Umbilical cord (tissue), 2 donors: ENCODE measurements around the gene CPZ. TPM values are rescaled to one million over a fixed set of nuclear protein-coding genes. Genes with fewer than 3 reads are reported as not detected.
"Not testable (repeated sequence)": the region's sequence is repeated elsewhere in the genome, so short reads cannot be mapped to it uniquely, and the experiment has no call there.

Experiments used
- DNase-seq: peaks from one replicate; pipeline ENCODE4 v3.0.0-alpha.2; 2015; ENCODE audit warnings: low spot score
- total RNA-seq: library from RNA; depleted of rRNA; stranded (reverse); fragments of >200 nt; gene quantifications from one replicate; pipeline ENCODE4 v1.2.3, GENCODE V29; 2014; ENCODE audit warnings: low replicate concordance; ENCODE audit not compliant: insufficient read depth

Gene CPZ
- total RNA-seq, 1 donor from 2014 or later, result 80.4 TPM

DNA sequence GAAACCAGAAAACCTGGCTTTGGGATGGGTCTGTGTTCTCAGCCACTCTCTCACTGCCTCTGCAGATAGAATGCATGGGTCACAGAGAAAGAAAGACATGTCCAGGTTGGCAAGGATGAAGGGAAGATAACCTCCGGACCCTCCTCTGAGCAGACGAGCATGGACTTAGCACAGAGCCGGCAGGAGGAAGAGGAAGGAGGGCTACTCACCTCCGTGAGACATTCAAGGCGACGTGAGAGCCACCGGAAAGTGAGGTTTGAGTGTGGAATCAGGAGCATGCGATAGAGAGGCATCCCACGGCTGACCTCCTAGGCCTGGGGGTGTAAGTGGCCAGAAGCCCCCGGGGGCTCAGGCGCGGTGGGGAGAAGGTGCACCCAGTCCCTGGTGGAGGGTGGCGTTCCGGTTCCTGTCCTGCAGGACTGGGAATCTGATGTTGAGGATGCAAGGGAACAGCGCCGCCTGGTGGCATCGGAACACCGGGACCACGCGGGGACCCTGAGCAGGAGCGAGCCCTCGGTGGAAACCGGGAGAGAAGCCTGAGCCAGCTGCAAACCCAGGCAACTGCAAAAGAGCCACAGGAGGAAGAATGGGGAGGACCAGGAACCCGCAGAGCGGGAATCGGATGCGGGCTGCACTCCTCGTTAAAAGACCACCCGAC is 43.5 kb downstream of the CPZ start:
- DNase-seq, result not testable (repeated sequence)

DNA sequence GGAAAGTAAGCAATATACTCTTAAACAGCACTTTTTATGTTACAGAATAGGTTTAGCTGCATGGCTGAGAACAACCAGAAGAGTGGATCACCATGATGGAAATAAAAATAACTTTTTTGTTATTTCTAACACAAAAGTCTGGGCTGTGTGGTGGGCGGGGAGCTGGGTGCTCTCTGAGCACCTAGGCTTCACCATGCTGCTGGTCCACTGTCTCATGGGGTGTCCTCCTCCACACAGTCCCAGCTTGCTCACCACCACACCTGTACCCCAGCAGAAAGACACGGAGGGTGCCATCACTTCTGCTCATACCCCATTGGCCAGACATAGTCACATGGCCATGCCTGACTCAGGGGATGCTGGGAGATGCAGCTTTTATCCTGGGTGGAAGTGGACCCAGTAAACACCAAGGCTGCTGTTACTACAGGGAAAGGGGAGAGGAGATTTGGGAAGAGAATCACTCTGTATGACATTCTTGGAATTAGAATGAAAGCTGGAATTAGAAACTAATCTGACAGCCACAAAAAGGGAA is 45.0 kb downstream of the CPZ start:
- no peak for DNase-seq

DNA sequence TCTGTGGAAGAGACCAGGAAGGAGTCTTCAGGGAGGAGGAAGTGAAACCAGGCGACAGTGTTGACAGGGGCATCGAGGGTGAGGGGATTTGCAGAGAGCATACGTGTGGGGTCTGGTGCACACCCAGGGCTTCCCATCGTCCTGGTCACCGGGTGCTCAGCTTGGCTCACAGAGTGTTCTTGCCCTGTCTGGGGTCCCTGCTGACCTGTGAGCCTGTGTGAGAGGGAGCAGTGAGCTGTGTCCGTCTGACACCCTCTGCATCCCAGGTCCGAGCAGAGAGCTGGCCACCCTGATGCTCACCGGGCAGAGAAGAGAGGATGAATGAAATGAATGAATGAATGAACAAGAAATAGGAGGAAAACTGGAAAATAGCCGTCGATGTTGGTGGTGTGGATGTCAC is 46.5 kb downstream of the CPZ start:
- DNase-seq, result no peak

DNA sequence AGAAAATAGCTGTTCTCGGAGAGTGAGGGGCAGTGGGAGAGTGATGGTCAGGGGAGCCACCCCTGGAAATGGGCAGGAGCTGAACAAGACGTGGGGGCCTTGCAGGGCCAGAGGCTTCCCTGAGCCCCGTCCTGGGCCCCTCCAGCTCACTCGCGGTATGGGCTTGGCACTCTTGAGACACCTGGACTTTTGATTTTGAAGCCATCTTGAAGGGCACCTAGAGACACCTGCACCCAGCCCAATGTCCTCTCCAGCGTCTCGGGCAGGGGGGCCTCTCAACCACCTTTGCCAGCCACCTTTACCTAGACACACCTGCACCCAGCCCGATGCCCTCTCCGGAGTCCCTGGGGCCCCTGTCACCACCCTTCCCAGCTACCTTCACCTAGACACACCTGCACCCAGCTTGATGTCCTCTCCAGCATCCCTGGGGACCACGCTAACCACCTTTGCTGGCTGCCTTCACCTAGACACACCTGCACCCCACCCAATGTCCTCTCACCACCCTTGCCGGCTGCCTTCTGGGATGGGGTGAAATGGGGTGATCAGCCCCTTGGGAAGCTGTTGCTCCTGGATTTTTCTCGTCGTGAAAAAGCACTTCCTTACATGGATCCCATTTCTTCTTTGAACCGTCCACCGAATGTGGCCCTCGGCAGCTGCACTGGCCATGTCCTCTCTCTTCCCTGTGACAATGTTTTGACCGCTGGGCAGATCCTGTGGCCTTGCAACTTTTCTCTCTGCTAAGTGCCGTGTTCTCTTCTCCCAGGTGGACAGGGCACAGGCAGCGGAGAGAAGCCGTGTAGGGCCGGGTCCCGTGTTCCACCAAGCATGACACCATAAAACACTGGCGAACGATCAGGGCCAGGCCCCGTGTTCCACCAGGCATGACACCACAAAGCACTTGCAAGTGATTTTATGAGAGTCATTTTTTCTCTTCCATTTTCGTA is 47.5 kb downstream of the CPZ start:
- no peak for DNase-seq

DNA sequence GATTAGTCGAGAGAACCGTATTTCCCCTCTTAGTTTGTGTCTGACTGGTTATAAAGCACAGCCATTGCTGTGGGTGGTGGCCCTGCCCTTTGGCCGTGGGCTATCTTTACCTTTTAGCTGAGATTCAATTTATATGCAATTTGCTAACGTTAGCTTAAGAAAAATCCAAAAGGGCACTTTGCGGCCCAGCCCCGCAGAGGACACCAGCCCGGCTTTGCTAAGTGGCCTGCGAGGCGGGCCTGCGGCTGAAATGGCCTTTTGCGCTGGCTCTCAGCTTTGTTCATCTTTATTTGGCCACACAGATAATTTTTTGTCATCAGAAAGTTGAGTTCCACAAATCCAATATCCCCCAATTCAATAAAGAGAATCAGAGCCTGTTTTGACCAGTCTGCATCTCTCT is 48.3 kb downstream of the CPZ start:
- DNase-seq, result no peak

DNA sequence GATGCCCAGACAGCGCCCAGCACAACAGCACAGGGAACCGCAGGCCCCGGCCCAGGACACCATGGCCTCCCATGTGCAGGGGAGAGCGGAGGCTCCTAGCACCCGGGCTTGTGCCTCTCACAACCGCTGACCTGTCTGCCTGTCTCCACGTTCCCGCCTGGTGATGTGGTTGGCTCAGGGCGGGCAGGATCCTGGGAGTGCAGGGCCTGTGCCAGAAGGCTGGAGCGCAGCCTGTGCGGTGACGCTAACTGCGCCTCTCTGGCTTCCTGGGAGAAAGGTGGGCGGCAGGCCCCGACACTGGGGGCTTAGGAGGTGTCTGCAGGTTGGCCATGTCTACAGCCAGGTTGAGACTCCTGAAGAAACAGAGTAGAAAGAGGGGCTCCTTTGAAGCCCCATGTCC is 48.7 kb downstream of the CPZ start:
- no peak for DNase-seq

DNA sequence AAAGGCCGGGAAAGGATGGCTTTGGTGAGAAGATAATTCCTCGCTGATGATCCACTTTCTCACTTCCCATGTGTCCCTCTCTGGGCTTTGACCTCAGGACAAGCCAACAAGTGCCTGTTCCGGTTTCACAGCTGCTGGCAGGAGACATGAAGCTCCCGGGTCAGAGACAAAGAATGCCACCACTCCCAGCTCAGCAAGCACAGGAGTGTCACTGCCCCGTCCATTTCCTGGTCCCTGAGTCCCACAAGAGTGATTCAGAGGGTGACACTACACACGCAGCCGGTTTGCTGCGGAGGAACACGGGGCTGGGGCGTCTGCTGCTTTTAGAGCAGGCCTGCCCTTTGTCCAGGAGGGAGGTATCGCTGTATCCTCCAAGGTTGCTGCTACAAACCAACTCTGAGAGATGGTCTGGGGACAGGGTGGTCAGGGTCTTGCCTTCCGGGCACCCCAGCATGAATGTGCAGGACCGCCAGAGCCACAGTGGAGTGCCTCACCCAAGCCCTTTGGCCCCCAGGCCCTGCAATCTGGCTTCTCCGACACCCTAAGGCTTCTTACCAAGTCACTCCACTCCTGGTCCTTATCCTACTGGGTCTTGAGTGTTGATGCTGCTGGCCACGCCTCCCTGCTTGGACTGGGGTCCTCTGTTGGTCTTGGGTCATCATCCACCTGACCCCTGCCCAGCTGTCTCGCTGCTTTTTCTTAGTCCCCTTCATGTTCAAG is 49.5 kb downstream of the CPZ start:
- DNase-seq, result no peak

DNA sequence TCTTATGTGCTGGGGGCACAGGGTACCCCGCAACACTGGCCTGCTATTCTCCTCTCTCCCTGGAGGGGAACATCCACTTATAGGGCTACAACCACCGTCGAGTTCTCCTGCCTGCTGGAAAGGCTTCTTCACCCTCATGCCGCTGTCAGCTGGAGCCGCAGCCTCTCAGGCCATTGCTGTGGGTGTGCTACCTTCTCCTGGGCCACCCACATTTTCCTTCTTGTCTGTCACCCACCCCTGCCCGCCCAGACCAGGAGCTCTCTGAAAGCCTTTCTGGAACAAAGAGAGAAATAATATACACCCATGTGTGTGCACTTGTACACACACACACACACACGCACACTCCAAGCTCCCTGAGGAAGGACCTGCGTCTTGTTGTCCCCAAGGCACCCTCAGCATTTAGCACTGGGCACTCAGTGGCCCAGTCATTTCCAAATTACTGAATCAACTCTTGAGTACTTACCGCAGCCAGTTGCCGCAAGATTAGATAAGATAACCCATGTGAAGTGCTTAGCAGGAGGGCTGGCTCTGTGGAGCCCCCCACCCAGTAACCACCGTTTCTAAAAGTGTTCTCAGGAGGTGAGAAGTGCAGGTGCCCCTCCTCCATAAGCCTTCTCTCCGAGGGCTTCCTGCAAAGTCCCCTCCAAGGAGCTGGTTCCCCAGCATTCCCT is 50.2 kb downstream of the CPZ start:
- DNase-seq, result no peak

DNA sequence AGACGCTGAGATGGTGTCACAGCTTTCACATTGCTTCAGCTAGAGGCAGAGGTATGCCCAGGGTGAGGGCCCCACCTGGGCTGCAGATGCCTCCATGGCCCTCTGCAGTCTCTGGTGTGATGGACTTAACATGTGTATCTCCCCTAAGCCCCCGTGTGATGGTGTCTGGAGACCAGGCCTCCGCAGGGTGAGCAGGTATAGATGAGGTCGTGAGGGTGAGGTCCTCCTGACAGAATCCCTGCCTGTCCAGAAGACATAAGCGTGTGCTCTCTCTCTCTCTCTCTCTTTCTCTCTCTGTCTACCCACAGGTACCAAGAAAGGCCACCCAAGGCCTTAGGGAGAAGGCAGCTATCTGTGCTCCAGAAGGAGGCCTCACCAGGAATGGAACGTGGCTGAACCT is 50.9 kb downstream of the CPZ start:
- no peak for DNase-seq

DNA sequence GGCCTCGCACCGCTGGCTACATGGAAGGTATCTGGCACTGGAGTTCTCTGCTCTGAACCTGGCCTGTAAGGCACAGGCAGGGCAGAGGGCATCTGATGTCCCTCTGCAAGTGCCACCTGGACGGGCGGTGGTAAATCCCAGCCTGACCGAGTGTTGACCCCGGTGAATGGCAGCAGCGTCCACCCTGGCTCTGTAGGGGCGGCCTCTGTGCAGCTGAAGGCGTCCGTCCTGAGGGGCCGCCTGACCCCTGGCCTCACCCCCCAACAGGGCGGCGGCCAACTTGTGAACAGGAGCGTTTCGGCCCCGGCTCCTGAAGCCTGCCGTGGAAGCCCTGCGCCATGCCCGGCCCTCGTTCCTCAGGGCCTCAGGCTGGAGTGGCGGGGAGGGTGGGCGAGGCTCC is 51.4 kb downstream of the CPZ start:
- no peak for DNase-seq

DNA sequence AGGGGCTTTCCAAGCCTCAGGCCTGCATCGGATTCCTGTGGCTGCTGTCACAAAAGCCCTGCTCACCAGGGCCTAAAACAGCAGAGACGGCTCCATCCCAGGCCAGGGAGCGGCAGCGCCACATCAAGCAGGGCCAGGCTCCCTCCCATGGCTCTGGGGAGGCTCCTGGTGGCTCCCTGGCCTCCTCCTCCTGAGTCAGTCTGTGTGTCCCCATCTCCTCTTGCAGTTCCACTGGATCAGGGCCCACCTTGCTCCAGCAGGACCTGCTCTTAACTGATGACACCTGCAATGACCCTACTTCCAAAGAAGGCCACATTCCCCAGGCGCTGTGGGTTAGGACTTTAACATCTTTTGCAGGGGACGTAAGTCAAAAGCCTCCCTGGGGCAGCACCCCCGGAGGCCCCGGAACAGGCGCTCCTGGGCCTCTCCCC is 51.9 kb downstream of the CPZ start:
- no peak for DNase-seq

DNA sequence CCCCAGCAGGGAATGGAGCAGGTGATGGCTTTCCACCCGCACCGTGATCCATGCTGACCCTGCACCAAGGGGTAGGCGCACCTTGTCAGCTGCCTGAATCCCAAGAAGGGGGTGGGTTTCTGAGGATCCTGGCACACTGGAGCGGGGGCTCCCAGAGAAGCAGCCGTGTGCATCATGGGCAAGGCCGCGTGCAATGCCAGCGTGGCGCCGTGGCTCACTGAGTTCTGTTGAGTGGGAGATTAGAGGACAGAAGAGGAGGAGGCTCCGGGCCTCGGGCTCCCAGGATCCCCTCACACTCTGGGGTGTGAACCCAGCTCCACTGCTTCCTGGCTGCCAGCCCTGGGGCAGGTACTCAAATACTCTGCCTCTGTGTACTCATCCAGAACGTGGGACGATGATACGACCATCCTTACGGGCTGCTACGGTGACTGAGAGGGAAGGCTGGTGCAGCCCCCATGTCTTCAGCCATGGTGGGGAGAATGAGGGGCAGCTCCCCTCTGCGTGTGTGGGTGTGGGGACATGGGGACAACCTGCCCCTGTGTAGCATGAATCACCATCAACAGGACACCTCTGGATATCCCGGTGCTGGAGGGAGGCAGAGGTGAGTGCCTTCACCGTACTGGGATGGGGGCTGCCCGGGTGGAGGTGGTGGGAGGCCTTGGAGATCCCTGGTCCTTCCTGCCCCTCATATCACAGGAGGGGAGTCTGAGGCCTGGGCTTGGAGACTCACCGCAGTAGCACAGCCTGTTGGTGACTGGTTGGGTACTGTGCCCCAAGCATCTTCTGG is 52.6 kb downstream of the CPZ start:
- no peak for DNase-seq

DNA sequence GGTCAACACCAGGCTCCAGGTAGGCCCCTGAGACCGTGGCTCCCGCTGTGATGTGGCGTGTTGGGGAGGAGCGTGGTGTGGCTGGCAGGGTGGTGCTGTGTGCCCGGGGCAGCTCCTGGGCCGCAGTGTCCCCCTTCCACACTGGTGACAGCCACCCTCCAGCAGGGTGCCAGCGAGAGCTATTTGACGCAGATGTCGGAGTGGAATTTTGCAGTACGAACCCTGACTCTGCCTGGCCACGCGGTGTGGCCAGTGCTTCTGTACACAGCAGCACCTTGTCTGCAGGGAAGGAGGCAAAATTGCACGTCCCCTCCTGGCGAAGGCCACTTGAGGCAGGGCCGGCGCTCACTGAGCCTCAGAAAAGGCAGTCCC is 53.2 kb downstream of the CPZ start:
- DNase-seq, result no peak

DNA sequence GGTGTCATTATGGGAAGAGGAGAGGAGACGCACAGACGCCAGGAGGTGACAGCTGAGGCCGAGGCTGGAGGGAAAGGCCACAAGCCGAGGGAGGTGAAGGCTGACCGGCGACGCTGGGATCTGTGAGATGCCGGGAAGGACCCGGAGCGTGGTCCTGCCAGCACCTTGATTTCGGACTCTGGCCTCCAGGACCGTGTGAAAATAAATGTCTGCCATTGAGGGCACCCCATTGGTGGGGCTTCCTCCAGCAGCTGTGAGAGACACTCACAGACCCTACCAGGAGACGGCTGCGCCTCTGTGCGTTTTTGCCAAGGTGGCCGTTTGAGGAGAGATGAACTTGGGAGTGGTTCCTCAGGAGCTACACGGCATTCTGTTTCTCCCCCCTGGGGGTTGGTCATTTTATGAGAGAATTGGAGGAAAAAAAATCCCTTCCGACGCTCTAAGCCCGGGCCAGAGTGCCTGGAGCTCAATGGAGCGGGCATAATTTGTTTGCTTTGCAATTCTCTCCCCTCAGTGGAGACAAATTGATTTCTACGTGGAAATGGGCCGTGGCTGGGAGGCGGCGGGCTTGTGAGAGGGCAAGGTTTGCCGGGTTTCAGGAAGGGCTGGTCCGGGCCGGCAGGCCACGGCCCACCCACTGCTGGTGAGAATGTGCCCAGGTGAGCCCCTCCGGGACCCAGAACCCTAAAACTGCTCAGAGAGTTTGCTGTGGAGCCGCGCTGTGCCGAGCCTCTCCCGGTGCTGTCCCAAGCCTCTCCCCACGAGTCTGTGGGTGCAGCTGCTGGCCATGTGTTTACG is 53.9 kb downstream of the CPZ start:
- no peak for DNase-seq

DNA sequence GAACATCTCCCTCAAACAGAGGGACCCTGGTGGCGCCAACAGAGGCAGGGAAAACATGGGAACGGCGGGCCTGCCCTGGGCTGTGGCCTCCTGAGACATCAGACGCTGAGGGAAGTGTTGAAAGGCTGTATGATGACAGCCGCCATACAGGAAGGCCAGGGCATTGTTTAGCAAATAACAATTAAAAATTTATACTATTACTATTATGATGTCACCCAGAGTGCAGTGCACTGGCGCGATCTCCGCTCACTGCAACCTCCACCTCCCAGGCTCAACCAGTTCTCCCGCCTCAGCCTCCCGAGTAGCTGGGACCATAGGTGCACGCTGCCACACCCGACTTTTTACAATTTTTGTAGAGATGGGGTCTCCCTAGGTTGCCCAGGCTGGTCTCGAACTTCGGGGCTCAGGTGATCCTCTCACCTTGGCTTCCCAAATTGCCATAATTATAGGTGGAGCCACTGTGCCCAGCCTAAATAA is 54.6 kb downstream of the CPZ start:
- no peak for DNase-seq

DNA sequence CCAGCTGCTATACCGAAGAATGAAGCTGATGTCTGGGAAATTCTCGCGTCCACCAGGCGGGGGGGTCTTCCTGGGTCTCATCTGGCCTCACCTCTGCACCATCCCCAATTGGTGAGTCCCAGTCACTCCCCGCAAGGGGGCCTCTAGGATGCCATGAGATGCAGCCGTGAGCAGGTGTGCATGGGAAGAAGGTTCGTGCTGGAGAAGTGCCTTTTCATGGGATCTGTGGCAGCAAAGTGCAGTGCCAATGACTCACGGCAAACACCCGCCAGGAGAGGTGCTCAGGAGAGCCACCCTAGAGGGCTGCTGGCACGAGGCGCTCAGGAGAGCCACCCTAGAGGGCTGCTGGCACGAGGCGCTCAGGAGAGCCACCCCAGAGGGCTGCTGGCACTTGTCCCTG is 55.1 kb downstream of the CPZ start:
- no peak for DNase-seq

DNA sequence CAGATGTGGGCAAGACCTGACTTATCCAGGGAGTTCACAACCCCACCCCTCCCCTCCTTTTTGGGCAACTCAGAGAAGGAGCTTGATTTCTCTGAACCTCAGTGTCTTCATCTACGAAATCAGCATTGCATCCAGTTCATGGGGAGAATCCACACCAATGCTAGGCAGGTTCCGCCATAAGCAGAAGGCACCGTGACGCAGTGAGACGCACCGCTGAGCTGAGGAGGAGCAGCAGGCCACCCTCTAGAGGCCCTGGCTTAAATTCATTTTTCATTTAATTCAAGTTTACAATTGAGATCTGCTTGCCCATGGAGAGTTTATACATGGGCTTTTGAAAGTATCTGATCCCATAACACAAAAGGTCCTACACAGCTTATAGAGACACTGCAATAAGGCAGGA is 55.7 kb downstream of the CPZ start:
- DNase-seq, result no peak

DNA sequence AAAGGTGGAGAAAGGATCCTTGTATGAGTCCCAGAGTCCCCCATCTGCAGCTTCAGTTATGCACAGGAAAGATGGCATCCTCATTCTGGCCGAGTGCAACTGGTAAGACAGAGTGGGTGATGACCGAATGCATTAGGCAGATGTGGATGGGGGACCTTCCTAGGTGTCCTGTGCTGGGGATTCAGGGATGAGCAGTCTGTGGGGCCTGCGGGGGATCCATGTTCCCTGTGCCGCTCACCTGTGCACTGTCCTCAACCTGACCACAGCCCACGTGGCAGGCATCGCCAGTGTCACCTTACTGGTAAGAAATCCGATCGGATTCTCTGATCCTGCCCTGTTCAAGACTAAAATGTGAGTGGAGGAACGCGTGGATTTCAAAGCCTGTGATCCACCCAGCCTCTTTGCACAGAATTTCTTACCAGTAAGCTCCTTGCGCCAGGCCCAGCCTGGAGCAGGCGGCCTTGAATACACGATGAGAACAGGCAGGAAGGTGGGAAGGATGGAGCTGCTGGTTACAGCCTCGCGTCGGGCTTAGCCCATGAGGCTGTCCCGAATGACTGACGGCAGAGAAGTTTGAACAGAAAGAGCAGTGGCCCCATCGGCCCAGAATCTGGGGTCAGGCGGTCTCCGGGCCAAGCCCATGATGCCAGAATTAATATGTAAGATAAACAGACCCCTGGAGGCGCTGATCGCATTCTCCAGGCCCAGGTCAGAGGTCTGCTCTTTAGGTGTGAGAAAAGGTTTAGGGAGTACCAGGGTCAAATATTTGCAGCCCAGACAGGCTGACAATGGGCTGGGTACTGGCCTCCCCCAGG is 56.5 kb downstream of the CPZ start:
- no peak for DNase-seq
